NB4 (cell line): ENCODE results near the gene CWC22.
"Not testable (repeated sequence)": the region's sequence is repeated elsewhere in the genome, so short reads cannot be mapped to it uniquely, and the experiment has no call there.

Source experiments
- DNase-seq: peaks from one replicate; pipeline ENCODE4 v3.0.0; 2010; ENCODE audit warnings: low read depth
- H3K4me3 ChIP-seq: one replicate; pipeline ENCODE4 v1.5.1; 2011; ENCODE audit warnings: mild to moderate bottlenecking, low read depth, low read length, moderate library complexity
- MAX ChIP-seq: IDR thresholded peaks from 2 replicates; pipeline ENCODE4 v1.6.1; 2011; ENCODE audit warnings: low read depth, low read length
- MYC ChIP-seq: IDR thresholded peaks from 2 replicates; pipeline ENCODE4 v1.6.1; 2011; ENCODE audit warnings: low read depth, low read length
- POLR2A ChIP-seq: IDR thresholded peaks from 2 replicates; pipeline ENCODE4 v1.6.1; 2011; ENCODE audit warnings: mild to moderate bottlenecking; ENCODE audit not compliant: insufficient read length; ENCODE audit errors: extremely low read depth
- TF ChIP-seq, protein P1 (sequence below): IDR thresholded peaks from one replicate; pipeline ENCODE4 v1.5.1; 2012; ENCODE audit warnings: low read depth, low read length

Gene CWC22

GRCh38 chr2:179966778-179967394, 40.2 kb downstream of the CWC22 start:
- no peak overlapping the region for H3K4me3 ChIP-seq
- TF ChIP-seq POLR2A, result no peak
- no peak for TF ChIP-seq MAX
- TF ChIP-seq, protein P1, sequence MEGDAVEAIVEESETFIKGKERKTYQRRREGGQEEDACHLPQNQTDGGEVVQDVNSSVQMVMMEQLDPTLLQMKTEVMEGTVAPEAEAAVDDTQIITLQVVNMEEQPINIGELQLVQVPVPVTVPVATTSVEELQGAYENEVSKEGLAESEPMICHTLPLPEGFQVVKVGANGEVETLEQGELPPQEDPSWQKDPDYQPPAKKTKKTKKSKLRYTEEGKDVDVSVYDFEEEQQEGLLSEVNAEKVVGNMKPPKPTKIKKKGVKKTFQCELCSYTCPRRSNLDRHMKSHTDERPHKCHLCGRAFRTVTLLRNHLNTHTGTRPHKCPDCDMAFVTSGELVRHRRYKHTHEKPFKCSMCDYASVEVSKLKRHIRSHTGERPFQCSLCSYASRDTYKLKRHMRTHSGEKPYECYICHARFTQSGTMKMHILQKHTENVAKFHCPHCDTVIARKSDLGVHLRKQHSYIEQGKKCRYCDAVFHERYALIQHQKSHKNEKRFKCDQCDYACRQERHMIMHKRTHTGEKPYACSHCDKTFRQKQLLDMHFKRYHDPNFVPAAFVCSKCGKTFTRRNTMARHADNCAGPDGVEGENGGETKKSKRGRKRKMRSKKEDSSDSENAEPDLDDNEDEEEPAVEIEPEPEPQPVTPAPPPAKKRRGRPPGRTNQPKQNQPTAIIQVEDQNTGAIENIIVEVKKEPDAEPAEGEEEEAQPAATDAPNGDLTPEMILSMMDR, result no peak
- no peak for TF ChIP-seq MYC
- DNase-seq, result no peak

GRCh38 chr2:179965291-179966258, 41.5 kb downstream of the CWC22 start:
- H3K4me3 ChIP-seq, result no peak overlapping the region
- TF ChIP-seq, protein P1, result no peak
- TF ChIP-seq MAX, result no peak
- no peak for DNase-seq

DNA sequence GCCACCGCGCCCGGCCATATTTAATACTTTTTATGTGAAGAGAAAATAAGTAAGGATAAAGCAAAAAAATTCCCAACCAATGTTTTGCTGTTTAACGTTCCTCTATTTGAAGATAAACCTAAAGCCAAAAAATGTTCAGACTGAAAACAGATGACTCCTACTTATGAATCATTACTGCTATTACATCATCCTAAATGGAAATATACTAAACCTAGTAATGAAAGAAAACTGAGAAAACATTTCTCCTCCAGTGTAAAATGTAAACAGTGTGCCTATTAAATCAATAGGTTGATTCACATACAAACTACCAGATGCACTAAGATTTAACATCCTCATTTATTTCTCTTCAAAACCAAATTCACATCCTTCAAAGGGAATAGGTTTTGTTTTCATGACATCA, 43.5 kb downstream of the CWC22 start:
- no peak for DNase-seq
- TF ChIP-seq, protein P1, result no peak
- TF ChIP-seq MYC (no peak), MAX (no peak), POLR2A (no peak)

GRCh38 chr2:179958251-179958650, 48.8 kb downstream of the CWC22 start:
- not testable (repeated sequence) for DNase-seq, H3K4me3 ChIP-seq

More for the DNA sequence above, 43.5 kb downstream of the CWC22 start:
- H3K4me3 ChIP-seq, result no peak overlapping the region

DNA sequence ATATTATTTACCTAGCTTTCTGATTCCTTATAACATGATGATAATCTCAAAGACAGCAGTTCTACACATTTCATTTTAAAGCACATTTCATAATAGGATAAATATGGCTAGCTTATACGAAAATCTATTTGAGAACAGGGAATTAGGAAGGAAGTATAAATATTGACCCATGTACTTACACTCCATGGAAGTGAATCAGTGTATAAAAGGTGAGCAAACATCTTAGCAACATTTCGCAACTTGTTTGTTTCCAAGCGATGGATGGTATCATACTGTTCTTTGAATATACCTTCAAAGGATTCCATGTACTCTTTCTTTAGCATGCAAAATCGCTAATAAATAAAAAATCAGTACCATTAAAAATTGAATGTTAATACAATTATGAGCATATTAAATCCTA, 53.1 kb downstream of the CWC22 start:
- TF ChIP-seq, protein P1, result no peak
- TF ChIP-seq MYC, result no peak
- no peak for TF ChIP-seq POLR2A
- no peak for TF ChIP-seq MAX
- no peak for DNase-seq
- no peak overlapping the region for H3K4me3 ChIP-seq

- no peak for DNase-seq
- TF ChIP-seq MAX (no peak), MYC (no peak), POLR2A (no peak)
- TF ChIP-seq, protein P1, result no peak
- H3K4me3 ChIP-seq, result no peak overlapping the region
Observed at GRCh38 chr2:179953359-179953758, 53.7 kb downstream of the CWC22 start.
